IPS-15b (cell line): Measurements from ENCODE around the gene CALN1.

Experiments used
- H3K27me3 ChIP-seq: one replicate; pipeline ENCODE4 v1.6.1; 2013; ENCODE audit warnings: low read length; ENCODE audit not compliant: control insufficient read depth, insufficient read depth
- H3K36me3 ChIP-seq: one replicate; pipeline ENCODE4 v1.6.1; 2013; ENCODE audit warnings: low read length; ENCODE audit not compliant: control insufficient read depth, insufficient read depth
- H3K4me1 ChIP-seq: one replicate; pipeline ENCODE4 v1.6.1; 2013; ENCODE audit warnings: mild to moderate bottlenecking, low read length; ENCODE audit not compliant: control insufficient read depth, insufficient read depth
- H3K4me3 ChIP-seq: one replicate; pipeline ENCODE4 v1.5.1; 2013; ENCODE audit warnings: low read depth, low read length
- H3K9ac ChIP-seq: one replicate; pipeline ENCODE4 v1.6.1; 2013; ENCODE audit warnings: low read depth, mild to moderate bottlenecking, low read length
- H3K9me3 ChIP-seq: one replicate; pipeline ENCODE4 v1.6.1; 2013; ENCODE audit warnings: mild to moderate bottlenecking, low read length; ENCODE audit not compliant: control insufficient read depth, insufficient read depth

Gene CALN1

GRCh38 chr7:71871446-71871845 lies 540.7 kb downstream of the CALN1 start:
- H3K9ac ChIP-seq, result no peak overlapping the region

GRCh38 chr7:71870812-71871211 lies 541.3 kb downstream of the CALN1 start:
- H3K36me3 ChIP-seq, result no peaks in the 10 kb centered on the region
- no peak overlapping the region for H3K4me3 ChIP-seq
- H3K9me3 ChIP-seq, result no peaks in the 10 kb centered on the region
- H3K27me3 ChIP-seq, result no peaks in the 10 kb centered on the region
- no peaks in the 10 kb centered on the region for H3K4me1 ChIP-seq
- no peak overlapping the region for H3K9ac ChIP-seq

More at GRCh38 chr7:71871446-71871845, 540.7 kb downstream of the CALN1 start:
- Histone ChIP-seq H3K4me3 (no peak overlapping the region), H3K27me3 (no peaks in the 10 kb centered on the region), H3K4me1 (no peaks in the 10 kb centered on the region), H3K36me3 (no peaks in the 10 kb centered on the region), H3K9me3 (no peaks in the 10 kb centered on the region)

GRCh38 chr7:71868797-71869196 lies 543.3 kb downstream of the CALN1 start:
- H3K4me1 ChIP-seq, result no peaks in the 10 kb centered on the region

DNA sequence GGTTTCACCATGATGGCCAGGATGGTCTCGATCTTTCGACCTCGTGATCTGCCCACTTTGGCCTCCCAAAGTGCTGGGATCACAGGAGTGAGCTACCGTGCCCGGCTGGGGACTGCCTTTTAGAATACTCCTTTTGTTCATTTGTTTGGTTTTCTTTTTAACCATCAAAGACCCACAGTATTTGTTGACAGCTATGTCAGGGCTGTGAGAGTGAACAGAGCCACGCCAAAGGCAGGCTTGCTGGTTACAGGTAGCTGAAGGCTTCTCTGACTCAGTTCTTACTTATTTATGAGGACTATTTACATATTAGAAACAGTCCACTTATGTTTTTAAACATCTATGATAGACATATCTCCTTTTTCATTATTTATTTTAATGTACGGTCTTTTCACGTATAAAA lies 544.5 kb downstream of the CALN1 start:
- Histone ChIP-seq H3K27me3 (no peaks in the 10 kb centered on the region), H3K36me3 (no peaks in the 10 kb centered on the region), H3K4me1 (no peaks in the 10 kb centered on the region), H3K4me3 (no peak overlapping the region), H3K9me3 (no peaks in the 10 kb centered on the region), H3K9ac (no peak overlapping the region)

More at GRCh38 chr7:71868797-71869196, 543.3 kb downstream of the CALN1 start:
- H3K9ac ChIP-seq, result no peak overlapping the region
- H3K9me3 ChIP-seq, result no peaks in the 10 kb centered on the region
- H3K36me3 ChIP-seq, result no peaks in the 10 kb centered on the region
- no peaks in the 10 kb centered on the region for H3K27me3 ChIP-seq
- H3K4me3 ChIP-seq, result no peak overlapping the region

DNA sequence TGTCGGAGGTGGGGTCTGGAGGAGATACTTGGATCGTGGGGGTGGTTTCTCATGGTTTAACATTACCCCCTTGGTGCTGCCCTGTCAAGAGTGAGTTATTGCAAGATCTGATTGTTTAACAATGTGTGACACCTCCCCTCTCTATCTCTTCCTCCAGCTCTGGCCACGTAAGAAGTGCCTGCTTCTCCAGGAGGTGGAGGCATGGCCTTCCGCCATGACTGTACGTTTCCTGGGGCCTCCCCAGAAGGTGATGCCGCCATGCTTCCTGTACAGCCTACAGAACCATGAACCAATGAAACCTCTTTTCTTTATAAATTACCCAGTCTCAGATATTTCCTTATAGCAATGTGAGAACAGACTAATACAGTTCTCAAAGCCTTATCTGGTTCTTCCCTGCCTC lies 547.0 kb downstream of the CALN1 start:
- Histone ChIP-seq H3K27me3 (no peaks in the 10 kb centered on the region), H3K4me1 (no peaks in the 10 kb centered on the region), H3K9me3 (no peaks in the 10 kb centered on the region), H3K36me3 (no peaks in the 10 kb centered on the region), H3K9ac (no peak overlapping the region), H3K4me3 (no peak overlapping the region)

DNA sequence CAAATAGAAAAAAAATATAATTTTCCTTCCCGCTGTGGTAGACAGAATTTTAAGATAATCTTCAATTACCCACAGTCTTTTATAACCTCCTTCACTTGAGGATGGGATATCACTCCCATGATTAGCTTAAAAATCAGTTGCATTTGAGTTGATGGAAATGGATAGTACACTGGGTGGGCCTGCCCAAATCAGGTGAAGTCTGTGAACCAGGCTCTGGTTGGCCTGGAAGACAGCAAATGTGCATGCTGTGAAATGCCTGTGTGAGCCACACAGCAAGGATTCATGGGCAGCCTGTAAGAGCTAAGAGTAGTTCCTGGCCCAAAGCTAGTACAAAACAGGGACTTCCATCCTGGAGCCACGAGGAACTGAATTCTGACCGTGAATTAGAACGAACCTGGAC lies 548.0 kb downstream of the CALN1 start:
- Histone ChIP-seq H3K36me3 (no peaks in the 10 kb centered on the region), H3K9ac (no peak overlapping the region), H3K9me3 (no peaks in the 10 kb centered on the region), H3K4me3 (no peak overlapping the region), H3K4me1 (no peaks in the 10 kb centered on the region), H3K27me3 (no peaks in the 10 kb centered on the region)

GRCh38 chr7:71860572-71860971 lies 551.6 kb downstream of the CALN1 start:
- Histone ChIP-seq H3K4me1 (no peaks in the 10 kb centered on the region), H3K9ac (no peak overlapping the region), H3K36me3 (no peaks in the 10 kb centered on the region), H3K9me3 (no peaks in the 10 kb centered on the region), H3K27me3 (no peaks in the 10 kb centered on the region), H3K4me3 (no peak overlapping the region)

DNA sequence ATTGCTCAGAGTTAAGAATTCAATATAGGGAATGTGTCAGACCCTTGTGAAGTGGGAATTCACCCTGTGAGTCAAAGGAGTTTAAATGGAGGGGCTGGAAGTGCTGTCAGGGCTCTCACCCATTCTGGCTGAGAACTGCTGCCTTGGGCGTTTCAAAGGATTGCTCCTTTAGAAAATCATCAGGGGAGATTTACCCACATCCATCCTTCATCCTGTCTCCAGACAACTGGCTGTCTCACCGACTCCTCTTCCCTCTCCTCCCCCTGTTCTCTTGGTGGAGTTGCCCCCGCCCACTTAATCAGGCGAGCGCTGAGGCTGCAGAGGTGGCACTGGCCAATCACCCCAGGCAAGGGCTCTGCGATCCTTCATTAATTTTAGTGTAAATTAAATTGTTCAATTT lies 554.8 kb downstream of the CALN1 start:
- Histone ChIP-seq H3K36me3 (no peaks in the 10 kb centered on the region), H3K9ac (no peak overlapping the region), H3K4me1 (no peaks in the 10 kb centered on the region), H3K27me3 (no peaks in the 10 kb centered on the region), H3K4me3 (no peak overlapping the region), H3K9me3 (no peaks in the 10 kb centered on the region)

DNA sequence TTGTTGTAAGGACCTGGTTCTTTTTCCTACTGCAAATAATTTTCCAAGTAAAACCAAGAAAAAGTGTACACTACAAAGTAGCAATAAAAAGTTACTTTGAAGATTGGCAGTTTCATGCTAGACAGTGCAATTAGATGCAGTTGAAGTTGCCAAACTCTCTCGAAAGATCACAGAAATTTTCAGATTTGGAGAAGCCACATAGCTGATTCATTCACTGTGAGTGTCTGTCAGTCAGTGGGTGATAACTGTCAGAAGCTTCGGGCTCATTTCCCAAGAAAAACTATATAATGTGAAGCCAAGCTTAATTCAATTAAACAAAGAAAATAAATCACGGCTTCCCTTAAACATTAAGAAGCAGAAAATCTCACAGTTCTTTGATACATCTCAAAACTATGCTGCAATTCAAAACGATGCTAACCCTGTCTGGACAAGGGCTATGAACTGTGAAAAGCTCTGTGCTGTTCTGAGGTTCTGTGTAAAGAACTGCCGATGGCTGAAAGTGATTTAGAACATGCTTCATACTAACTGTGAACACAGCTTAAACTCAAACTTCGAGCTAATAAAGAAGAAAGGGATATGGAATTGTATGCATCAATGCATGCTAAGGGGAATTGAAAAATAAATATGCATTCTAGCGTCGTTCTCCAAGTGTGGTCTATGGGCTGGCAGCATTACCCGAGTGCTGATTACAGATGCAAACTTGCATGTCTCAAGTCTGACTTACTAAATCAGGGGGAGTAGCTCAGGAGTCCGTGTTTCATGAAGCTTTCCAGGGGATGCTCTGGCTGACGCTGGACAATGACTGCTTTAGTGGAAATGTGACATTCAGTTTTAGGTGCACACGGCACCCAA lies 557.4 kb downstream of the CALN1 start:
- no peaks in the 10 kb centered on the region for H3K4me1 ChIP-seq
- H3K4me3 ChIP-seq, result no peak overlapping the region
- H3K27me3 ChIP-seq, result no peaks in the 10 kb centered on the region
- no peak overlapping the region for H3K9ac ChIP-seq
- H3K9me3 ChIP-seq, result no peaks in the 10 kb centered on the region
- no peaks in the 10 kb centered on the region for H3K36me3 ChIP-seq

DNA sequence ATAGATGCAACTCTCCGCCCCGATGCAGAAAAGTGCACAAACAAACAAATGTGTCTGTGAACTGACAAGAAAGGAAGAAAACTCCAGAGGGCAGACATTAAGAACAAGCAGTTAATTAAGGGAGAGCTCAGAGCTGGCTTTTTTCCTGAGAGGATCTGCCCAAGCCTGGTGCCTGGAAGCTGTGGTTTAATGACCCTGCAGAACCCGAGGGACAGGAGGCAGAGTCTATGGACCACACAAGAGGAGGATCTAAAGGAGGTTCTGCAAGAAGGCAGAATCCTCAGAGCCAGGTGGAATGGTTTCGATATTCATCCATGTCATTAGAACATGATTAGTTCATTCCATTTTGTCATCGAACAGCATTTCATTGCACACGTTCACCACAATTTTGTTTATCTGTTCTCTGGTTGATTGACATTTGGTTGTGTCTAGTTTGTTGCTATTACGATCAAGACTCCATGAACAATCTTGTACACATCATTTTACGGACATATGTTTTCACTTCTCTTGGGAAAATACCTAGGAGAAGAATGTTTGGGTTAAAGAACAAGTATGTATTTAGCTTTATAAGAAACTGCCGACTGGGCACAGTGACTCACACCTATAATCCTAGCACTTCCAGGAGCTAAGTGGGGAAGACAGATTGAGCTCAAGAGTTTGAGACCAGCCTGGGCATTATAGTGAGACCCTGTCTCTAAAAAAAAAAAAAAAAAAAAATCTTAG lies 560.2 kb downstream of the CALN1 start:
- no peak overlapping the region for H3K9ac ChIP-seq
- H3K9me3 ChIP-seq, result no peaks in the 10 kb centered on the region
- no peak overlapping the region for H3K4me3 ChIP-seq
- no peaks in the 10 kb centered on the region for H3K36me3 ChIP-seq
- H3K27me3 ChIP-seq, result no peaks in the 10 kb centered on the region
- H3K4me1 ChIP-seq, result no peaks in the 10 kb centered on the region

GRCh38 chr7:71846160-71846559 lies 566.0 kb downstream of the CALN1 start:
- no peak overlapping the region for H3K9ac ChIP-seq
- no peaks in the 10 kb centered on the region for H3K36me3 ChIP-seq
- no peaks in the 10 kb centered on the region for H3K27me3 ChIP-seq
- no peaks in the 10 kb centered on the region for H3K9me3 ChIP-seq
- H3K4me3 ChIP-seq, result no peak overlapping the region
- no peaks in the 10 kb centered on the region for H3K4me1 ChIP-seq

- no peak overlapping the region for H3K9ac ChIP-seq
- H3K9me3 ChIP-seq, result no peaks in the 10 kb centered on the region
- no peaks in the 10 kb centered on the region for H3K4me1 ChIP-seq
- no peak overlapping the region for H3K4me3 ChIP-seq
- no peaks in the 10 kb centered on the region for H3K36me3 ChIP-seq
- no peaks in the 10 kb centered on the region for H3K27me3 ChIP-seq
Measured at GRCh38 chr7:71843676-71844075, 568.5 kb downstream of the CALN1 start.
